ENCODE measurements around the gene ZNF746. TPM values are rescaled to one million over a fixed set of nuclear protein-coding genes. Genes with fewer than 3 reads are reported as not detected.

ZNF746 gene
- total RNA-seq, 1 experiment from 2014 or later, result 18.5 TPM

- Mint-ChIP-seq H3K36me3 (ENCODE audit: insufficient read depth, unreplicated experiment) (peaks cover 8% of the 10 kb centered on the region), H3K4me3 (ENCODE audit: low read depth, unreplicated experiment) (no peak overlapping the region), H3K4me1 (ENCODE audit: low read depth, unreplicated experiment) (no peaks in the 10 kb centered on the region), H3K9me3 (ENCODE audit: low read depth, unreplicated experiment) (no peaks in the 10 kb centered on the region), H3K27me3 (ENCODE audit: unreplicated experiment) (no peaks in the 10 kb centered on the region), H3K27ac (ENCODE audit: unreplicated experiment) (no peak overlapping the region)
- CTCF ChIA-PET, result interaction anchor here (1.4 kb wide), 1 partner anchor 139 kb away, joined by 4 read pairs; no protein-coding TSS in a partner anchor
- no TSS peak for BruUV-seq (replicated peaks)
- no peak for TF ChIP-seq CTCF (IDR thresholded peaks at IDR 0.05; ENCODE audit: unreplicated experiment)
- intact Hi-C loops (cut with micrococcal nuclease; ENCODE audit: unreplicated experiment), result loop anchor here (2.0 to 10.0 kb wide), 3 partner anchors 37 to 277 kb away; partner anchors contain the start of genes ZNF398 and ZNF777
- no peak for DNase-seq
Observed at GRCh38 chr7:149423449-149424110, 74.0 kb downstream of the ZNF746 start.

GRCh38 chr7:149422914-149423301 is 74.7 kb downstream of the ZNF746 start:
- BruUV-seq (replicated peaks), result no TSS peak
- Mint-ChIP-seq H3K27me3 (ENCODE audit: unreplicated experiment) (no peaks in the 10 kb centered on the region), H3K4me3 (ENCODE audit: low read depth, unreplicated experiment) (peak overlapping the region; percentile 82), H3K27ac (ENCODE audit: unreplicated experiment) (no peak overlapping the region), H3K36me3 (ENCODE audit: insufficient read depth, unreplicated experiment) (peaks cover 8% of the 10 kb centered on the region), H3K9me3 (ENCODE audit: low read depth, unreplicated experiment) (no peaks in the 10 kb centered on the region), H3K4me1 (ENCODE audit: low read depth, unreplicated experiment) (no peaks in the 10 kb centered on the region)
- DNase-seq, result peak; percentile 6
- CTCF ChIA-PET, result interaction anchor here (0.6 to 1.5 kb wide), 4 partner anchors 69 to 162 kb away, joined by 3 to 8 read pairs (median 4); no protein-coding TSS in a partner anchor
- intact Hi-C loops (cut with micrococcal nuclease; ENCODE audit: unreplicated experiment), result loop anchor here (1.0 to 10.0 kb wide), 4 partner anchors 38 to 276 kb away; partner anchors contain the start of genes ZNF398 and ZNF777
- TF ChIP-seq CTCF (IDR thresholded peaks at IDR 0.05; ENCODE audit: unreplicated experiment), result no peak

Other genes with a start within 250 kb of the ZNF746 start
- 17.8 and 18.1 TPM in 2 replicates for gene ZNF783, start 235.6 kb downstream of the ZNF746 start, total RNA-seq (2022)
- 12.3 and 14.9 TPM in 2 replicates for gene ZNF777, start 36.7 kb downstream of the ZNF746 start, total RNA-seq (2022)

Measured in Calu3 (cell line).